Fibroblast of skin of right biceps (primary cell): ENCODE results near the gene TIPRL.
"Not testable (repeated sequence)": the region's sequence is repeated elsewhere in the genome, so short reads cannot be mapped to it uniquely, and the experiment has no call there.

ENCODE experiments used
- DNase-seq: peaks from one replicate; pipeline ENCODE4 v3.0.0-alpha.2; 2013

TIPRL gene

DNA sequence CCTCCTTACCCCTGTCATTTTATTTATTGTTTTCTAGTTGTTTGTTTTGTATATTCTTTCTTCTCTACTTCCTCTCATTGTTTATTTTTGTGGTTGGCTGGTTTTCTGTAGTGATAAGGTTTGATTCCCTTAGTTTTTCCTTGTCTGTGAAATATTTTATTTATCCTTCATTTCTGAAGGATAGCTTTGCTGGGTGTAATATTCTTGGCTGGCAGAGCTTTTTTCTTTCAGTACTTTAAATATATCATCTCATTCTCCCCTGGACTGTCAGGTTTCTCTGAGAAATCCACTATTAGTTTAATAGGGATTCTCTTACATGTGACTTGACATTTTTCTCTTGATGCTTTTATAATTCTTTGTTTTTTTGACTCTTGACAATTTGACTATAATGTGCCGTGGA is 18.8 kb upstream of the TIPRL start:
- no peak for DNase-seq

DNA sequence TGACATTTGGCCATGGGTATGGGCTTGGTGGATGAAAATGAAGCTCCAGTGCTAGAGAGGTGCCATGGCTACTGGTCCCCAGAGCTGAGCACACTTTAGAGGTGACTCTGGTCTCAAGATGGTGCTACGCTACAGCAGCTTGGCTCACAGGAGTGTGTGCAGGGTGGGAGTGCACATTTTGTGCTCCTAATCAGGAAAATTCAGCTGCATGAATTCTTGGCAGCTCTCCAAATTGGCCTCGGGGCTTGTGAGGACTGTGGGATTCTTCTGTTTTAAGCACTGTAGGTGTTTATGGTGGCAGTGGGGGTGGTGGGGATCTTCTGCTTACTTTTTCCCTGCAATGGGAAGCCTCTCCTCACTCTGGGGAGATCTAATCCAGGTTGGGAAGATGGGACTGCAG is 17.3 kb upstream of the TIPRL start:
- DNase-seq, result no peak

DNA sequence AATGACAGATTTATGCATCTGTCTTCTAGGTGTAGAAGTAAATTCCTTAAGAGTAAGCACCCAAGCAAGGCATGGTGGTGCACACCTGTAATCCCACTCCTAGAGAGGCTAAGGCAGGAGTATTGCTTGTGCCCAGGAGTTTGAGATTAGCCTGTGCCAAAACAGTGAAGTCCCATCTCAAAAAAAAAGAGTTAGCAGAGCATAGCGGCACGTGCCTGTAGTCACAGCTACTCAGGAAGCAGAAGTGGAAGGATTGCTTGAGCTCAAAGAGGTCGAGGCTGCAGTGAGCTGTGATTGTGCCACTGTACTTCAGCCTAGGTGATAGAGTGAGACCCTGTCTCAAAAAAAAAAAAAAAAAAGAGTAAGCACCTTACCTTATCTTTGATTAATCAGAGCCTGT is 15.1 kb upstream of the TIPRL start:
- DNase-seq, result no peak

DNA sequence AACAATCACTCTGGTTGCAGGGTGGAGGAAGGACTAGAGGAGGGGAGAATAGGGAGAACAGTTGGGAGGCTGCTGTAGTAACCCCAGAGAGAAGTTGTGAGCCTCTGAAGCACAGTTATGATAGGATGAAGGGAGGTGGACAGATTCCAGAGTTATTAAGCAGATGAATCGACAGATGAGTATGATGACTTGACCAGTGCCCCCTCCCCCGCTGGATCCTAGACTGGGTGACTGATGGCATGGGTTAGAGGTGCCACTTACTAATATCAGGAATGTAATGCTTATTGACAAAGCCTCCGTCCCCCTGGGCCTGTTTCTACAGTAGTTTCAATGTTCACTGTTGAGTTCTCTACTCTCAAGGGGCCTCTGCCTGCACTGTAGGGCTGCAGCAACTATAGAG is 14.0 kb upstream of the TIPRL start:
- DNase-seq, result peak; percentile 54

DNA sequence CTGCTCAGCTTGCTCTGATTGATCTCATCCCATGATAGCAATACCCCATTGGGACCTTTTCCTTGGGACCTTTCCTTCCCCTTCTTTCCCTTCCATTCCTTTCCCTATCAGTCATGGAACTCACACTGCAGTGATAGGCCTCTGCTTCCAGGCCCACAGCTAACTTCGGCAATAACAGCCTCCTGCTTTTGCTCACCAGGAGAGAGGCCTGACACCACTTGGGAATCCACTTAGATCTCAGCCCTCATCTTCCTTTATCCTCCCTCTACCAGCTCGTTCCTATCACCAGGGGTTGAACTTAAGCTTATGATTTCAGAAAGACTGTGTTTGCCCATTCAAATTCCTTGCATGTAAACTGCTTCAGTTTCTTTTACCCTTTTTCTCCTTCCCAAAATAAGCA is 11.0 kb upstream of the TIPRL start:
- no peak for DNase-seq

DNA sequence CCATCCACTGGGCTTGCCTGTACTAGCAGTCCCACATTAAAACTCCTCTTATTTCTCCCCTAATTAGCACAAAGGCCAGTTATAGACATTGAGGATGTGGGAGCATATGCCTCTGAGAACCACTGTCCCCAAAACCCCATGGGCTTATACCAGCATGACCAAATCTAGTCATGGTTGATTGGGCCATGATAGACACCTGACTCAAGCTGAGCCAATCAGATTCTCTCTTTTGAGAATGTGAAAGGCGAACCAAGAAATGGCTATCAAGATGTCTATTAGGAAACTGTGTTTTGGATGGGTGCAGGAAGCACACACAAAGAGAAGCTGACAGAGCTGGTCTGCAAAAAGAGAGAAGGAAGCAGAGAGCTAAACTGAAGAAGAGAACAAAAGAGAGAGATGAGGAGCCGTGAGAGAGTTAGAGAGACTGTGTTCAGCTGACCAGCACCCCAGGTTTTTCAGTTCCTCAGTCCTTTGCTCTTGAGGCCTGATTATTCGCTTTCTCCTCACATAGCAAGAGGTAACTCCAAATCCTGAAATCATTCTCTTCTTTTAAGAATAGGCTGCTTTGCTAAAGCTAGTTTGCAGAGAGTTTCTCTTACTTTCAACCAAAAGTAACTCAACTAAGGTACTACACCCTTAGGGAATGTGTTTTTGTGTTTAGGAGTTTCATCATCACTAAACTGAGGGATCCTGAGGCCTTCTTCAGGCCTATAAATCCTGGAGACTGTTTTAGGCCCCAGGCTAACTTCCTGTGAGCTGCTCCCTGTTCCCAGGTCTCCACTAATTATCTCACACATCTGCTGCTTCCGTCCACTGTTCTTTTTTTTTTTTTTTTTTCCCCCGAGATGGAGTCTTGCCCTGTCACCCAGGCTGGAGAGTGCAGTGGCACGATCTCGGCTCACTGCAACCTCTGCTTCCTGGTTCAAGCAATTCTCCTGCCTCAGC is 7.9 kb upstream of the TIPRL start:
- DNase-seq, result no peak

DNA sequence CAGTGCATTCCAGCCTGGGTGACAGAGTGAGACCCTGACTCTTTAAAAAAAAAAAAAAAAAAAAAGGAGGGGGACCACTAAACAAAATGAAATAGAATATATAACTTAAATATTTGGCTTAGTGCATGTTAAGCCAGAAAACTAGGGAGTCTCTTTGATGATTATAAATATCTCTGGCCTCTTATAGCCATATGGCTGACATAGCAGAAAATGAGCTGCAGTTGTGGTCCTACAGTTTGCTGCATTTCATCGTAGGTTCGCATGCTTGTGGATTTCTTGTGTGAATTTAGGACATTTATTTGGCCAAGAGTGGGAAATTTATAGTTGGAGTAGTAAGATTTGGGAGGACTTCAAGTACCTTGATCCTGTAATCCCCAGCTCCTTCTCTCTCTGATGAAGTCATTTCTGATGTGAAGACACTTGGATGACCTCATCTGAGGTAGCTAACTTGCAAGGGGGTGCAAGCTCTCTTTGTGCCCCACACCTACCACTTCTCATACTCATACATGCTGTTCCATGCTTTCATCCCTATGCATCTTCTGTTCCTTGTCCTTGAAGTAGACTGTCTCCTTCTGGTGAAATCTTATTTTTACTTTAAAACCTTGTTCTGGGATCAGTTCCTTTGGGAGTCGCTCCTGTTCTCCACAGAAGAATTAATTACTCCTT is 6.4 kb upstream of the TIPRL start:
- DNase-seq, result no peak

DNA sequence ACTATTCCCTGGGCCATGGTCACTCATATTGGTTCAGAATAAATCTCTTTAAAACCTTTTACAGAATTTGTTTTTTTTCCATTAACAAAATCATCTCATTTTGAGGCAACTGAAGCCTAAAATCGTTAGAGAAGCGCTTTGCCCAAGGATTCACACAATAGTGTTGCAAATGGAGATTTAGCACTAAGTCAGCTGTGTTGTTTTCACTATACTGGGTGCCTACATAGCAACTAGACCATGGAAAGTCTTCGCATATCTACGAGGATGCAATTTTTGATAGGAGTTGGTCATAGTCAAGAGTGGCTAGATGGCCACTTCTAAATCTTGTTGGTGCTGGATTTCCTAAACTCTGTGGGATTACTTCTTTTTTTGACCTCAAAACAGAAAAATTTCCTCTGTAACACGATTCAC is 530 bp upstream of the TIPRL start:
- no peak for DNase-seq

DNA sequence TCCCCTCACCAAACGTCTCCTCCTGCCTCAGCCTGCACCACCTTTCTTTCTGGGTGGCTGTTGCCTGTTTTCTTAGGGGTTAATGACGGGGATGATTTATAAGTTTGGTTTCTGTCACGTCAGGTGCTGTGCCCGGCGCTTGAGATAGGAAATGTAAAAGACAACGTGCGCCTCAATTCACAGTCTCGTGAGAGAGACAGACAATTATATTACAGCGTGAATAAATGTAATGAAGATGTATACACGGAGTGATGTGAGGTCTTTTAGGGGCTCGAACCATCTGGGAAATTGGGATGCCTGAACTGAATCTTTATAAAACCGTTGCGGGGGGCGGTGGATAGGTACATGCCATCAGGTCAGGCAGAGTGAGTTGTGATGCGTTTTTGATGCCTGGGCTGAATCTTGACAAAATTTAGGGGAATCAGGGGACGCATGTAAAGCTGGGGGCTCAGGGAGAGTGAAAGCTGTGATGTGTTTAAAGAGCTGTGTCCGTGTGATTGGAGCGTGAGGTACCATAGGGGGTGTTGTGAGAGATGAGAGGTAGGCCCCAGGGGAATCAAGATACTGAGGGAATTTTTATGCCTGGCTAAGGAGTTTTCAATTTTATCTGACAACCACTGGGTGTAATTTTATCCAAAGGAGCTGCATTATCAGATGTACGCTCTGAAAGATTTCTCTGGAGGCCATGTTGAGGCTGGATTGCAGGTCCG is 831 bp downstream of the TIPRL start:
- peak; percentile 32 for DNase-seq

DNA sequence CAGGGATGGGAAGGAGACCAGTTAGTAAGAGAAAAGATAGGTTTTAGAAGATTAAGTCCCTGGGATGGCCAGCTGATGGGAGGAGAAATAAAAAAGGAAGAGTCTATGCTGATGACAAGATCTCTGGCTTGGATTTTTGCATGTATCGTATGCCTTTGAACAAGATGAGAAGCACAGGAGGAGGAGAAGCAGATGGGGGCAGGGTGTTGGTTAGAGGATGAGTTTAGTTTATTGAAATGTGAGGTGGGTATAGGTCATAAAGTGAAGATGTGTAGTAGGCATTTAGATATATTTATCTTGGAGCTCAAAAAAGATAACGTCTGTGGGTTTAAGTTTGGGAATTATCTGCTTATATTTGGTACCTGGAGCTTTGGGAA is 1.4 kb downstream of the TIPRL start:
- DNase-seq, result peak; percentile 3

DNA sequence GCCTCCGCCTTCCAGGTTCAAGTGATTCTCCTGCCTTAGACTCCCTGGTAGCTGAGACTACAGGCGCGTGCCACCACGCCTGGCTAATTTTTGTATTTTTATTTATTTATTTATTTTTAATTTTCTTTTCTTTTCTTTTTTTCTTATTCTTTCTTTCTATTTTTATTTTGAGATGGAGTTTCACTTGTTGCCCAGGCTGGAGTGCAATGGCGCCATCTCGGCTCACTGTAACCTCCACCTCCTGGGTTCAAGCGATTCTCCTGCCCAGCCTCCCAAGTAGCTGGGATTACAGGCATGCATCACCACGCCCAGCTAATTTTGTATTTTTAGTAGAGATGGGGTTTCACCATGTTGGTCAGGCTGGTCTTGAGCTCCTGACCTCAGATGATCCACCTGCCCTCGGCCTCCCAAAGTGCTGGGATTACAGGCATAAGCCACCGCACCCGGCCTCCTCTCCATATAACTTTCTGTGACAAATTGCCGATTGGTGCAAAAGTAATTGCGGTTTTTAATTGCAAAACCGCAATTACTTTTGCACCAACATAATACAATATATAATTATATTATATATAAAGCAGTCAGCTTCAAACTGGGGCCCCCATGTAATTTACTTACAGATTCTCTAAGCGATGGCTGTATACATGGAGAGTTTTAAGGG is 2.4 kb downstream of the TIPRL start:
- DNase-seq, result not testable (repeated sequence)

DNA sequence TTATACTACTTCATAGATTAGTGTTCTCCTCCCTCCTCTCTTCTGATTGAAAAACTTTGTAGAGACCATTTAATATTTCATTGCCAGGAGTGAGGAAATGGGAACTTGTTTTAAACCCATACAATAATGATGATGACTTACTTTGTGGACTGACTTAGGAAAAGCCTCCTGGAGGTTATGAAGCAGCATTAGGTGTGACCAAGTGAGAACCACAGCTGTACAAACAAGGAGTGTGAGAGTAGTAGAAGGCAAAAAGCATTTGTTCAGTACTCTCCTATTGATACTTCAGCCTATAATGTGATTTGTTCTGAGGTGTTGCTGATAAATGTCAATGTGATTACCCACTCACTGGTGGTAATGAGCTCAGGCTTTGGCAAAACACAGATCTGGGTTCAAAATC is 8.4 kb downstream of the TIPRL start:
- no peak for DNase-seq

DNA sequence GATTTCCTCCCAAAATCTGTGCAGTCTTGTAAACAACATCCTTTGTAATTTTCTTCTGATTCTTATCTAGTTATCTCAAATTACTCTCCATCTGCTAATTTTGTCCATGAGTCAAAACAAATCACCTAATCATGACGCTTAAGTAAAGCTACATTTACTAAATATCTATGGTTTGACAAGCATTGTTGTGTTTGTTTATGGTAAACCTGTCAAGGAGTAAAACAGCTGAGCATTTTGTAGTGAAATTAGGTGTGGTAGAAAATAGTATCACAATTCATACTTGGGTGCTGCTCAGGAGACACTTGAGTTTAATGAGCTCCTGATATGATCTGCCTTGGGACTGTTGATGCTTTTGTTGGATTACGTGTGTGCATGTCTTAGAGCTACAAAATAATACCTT is 11.6 kb downstream of the TIPRL start:
- DNase-seq, result no peak

DNA sequence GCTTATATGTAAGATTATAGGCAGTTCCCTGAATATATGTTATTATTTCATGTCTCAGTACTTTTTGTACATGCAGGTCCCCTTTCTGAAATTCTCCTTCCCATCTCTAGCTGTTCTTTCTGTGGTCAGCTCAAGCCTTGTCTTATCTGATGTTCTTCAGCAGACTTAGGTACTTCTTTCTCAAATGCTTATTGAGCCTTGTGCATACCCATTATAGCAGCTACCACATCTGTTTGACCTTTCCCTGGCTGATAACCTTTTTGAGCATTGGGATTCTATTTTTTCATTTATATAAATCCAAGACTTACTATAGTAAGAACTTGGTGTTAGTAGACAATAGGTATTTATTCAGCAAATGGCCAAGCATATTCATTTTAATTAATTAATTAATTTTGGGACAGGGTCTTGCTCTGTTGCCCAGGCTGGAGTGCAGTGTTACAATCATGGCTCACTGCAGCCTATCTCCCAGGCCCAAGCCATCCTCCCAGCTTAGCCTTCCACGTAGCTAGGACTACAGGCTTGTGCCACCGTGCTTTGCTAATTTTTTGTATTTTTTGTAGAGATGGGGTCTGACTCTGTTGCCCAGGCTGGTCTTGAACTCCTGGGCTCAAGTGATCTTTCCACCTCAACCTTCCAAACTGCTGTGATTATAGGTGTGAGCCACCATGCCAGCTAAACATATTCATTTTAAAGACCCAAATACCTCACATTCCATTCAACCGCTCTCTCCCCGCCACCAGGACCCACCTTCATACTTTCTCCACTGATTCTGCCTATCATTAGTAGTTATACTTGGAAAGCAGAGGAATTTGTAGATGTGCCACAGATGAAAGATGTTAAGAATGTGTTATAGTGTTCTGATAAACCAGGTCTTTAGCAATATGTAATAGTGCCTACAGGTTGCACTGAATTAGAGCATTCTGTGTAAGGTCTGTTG is 16.7 kb downstream of the TIPRL start:
- DNase-seq, result no peak

DNA sequence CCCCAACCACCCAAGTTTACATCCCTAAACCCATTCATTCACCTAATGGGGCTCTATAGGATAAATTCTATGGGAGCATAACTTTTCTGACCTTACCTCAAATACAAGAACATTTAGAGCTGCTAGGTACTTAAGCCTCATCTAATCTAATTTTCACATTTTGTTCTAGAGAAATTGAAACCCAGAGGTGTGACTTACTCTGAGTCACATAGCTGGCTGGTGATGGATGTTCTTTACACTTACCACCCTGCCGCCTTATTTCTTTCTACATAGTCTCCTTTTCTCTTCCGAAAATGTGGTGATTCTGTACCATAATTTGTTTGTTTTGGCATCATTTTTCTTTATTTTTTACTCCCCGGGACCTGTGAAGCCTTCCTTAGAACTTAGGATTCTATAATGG is 20.3 kb downstream of the TIPRL start:
- DNase-seq, result no peak

DNA sequence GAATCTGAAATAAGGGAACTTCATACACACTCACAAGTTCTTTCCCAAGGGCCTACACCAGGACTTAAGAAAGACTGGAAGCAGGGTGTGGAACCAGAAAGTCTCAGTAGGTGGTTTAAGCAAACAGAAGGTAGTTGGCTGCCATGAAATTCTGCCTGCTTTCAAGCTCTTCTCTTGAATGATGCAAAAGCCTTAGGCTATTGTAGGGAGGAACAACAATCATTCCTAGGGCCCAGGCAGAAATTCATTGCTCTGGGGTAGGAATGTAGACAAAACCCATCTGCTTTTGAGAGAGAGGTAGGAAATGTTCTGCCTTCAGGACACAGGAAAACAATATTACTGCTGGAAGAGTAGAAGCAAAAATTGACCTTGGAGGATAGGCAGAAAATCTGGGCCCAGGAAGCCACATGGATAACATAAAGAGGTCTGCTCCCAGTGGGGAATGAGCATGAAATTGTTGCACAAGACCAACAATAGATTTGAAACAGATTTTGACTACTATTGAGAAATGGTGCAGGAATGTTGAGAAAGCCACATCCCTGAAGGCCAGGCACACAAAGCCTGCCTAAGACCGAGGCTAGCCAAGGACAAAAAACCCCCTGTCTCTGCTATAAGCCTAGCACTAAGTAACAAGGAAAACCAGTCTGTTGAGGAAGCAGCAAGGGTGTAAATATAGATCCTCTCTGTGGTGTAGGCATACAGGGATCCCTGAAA is 24.3 kb downstream of the TIPRL start:
- DNase-seq, result peak; percentile 95

DNA sequence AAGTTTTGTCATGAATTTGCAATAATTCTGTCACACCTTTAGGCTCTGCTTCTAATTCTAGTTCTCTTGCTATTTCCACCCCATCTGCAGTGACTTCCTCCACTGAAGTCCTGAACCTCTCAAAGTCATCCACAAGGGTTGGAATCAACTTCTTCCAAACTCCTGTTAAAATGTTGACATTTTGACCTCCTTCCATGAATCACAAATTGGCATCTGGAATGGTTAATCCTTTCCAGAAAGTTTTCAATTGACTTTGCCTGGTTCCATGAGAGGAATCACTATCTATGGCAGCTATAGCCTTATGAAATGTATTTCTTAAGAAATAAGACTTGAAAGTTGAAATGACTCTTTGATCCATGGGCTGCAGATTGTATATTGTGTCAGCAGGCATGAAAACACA is 27.3 kb downstream of the TIPRL start:
- DNase-seq, result no peak

DNA sequence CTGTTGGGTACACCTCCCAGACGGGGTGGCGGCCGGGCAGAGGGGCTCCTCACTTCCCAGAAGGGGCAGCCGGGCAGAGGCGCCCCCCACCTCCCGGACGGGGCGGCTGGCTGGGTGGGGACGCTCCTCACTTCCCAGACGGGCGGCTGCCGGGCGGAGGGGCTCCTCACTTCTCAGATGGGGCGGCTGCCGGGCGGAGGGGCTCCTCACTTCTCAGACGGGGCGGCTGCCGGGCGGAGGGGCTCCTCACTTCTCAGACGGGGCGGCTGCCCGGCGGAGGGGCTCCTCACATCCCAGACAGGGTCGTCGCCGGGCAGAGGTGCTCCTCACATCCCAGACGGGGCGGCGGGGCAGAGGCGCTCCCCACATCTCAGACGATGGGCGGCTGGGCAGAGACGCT is 28.9 kb downstream of the TIPRL start:
- not testable (repeated sequence) for DNase-seq

DNA sequence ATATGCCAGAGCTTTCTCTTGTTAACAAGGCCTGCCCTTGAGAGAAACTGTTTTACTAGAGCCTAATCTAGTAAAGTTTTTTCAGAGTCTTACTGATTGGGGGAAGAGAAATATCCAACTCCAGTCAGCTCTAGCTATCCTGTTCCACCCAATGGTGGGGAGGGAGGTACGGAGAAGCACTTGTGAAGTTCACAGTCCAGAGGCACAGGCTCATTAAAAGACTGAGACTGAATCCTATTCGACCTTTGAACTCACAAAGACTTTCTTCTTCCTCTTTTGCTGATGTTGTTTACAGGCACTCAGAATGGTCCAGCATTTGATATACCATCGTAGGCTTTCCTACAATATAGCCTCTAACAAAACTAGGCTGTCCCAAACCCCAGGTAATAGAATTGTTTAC is 31.6 kb downstream of the TIPRL start:
- no peak for DNase-seq

DNA sequence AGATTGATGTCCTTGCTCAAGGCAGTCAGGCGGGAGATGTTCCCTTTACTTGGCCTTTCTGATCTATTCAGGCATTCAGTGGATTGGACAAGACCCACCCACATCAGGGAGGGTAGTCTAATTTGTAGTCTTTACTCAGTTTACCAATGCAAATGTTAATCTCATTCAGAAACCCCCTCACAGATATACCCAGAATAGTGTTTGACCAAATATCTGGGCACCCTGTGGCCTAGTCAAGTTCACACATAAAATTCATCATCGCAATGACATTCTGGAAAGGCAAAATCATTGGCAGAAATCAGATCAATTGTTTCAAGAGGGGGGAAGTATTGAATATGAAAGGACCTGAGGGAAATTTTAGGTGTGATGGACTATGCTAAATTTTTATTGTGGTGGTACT is 34.6 kb downstream of the TIPRL start:
- DNase-seq, result no peak

DNA sequence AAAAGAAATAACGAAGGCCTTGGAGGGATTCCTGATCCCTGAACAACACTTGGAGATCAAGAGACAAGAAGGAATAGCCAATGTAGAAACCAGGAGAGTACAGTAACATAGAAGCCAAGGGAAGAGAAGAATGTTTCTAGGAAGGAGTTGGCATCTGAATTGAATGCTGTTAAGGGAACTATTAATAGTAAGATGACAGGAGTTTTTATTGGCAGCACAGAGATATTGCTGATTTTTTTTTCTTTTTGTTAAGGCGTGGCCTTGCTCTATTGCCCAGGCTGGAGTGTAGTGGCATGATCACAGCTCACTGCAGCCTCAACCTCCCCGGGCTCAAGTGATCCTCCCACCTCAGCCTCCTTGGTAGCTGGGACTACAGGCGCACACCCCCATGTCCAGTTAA is 37.4 kb downstream of the TIPRL start:
- no peak for DNase-seq
